ENCODE results near the gene NKAP. TPM values are rescaled to one million over a fixed set of nuclear protein-coding genes. Genes with fewer than 3 reads are reported as not detected.

Gene NKAP
- total RNA-seq, 2 experiments from 2014 or later: 10.0 to 12.2 TPM

- Mint-ChIP-seq H3K4me1 (ENCODE audit: low read depth) (peaks cover 8% of the 10 kb centered on the region), H3K9me3 (no peaks in the 10 kb centered on the region), H3K4me3 (no peak overlapping the region), H3K27me3 (no peaks in the 10 kb centered on the region), H3K36me3 (ENCODE audit: low read depth) (no peaks in the 10 kb centered on the region), H3K27ac (no peak overlapping the region)
- TF ChIP-seq CTCF (IDR thresholded peaks at IDR 0.05): no peak
- ATAC-seq: no peak
- CTCF ChIA-PET: no interaction called here
- intact Hi-C loops (cut with micrococcal nuclease): no loop called here
- POLR2A ChIA-PET: no interaction called here
- DNase-seq: no peak
These were observed 4.8 kb upstream of the NKAP start for GRCh38 chrX:119948381-119948780.

- TF ChIP-seq CTCF (IDR thresholded peaks at IDR 0.05): no peak
- DNase-seq: no peak
- ATAC-seq: no peak
- no peaks in the 10 kb centered on the region for H3K9me3 Mint-ChIP-seq
- POLR2A ChIA-PET: no interaction called here
- intact Hi-C loops (cut with micrococcal nuclease): no loop called here
- H3K4me1 Mint-ChIP-seq (ENCODE audit: low read depth): peaks cover 17% of the 10 kb centered on the region
- CTCF ChIA-PET: no interaction called here
- no peak overlapping the region for H3K4me3 Mint-ChIP-seq
- H3K36me3 Mint-ChIP-seq (ENCODE audit: low read depth): peaks cover 3% of the 10 kb centered on the region
- H3K27ac Mint-ChIP-seq: no peak overlapping the region
- no peaks in the 10 kb centered on the region for H3K27me3 Mint-ChIP-seq
These were observed 1.9 kb upstream of the NKAP start for GRCh38 chrX:119945481-119945880.

GRCh38 chrX:119942831-119943184, 743 bp downstream of the NKAP start:
- intact Hi-C loops (cut with micrococcal nuclease): no loop called here
- no peak for TF ChIP-seq CTCF (IDR thresholded peaks at IDR 0.05)
- ChIA-PET CTCF (no interaction called here), POLR2A (interaction anchor here (1.6 kb wide), 1 partner anchor 42 kb away, joined by 5 read pairs; no protein-coding TSS in a partner anchor)
- DNase-seq: no peak
- Mint-ChIP-seq H3K36me3 (ENCODE audit: low read depth) (peaks cover 3% of the 10 kb centered on the region), H3K27ac (peak overlapping the region; percentile 90), H3K4me3 (peak overlapping the region; percentile 79), H3K4me1 (ENCODE audit: low read depth) (peaks cover 16% of the 10 kb centered on the region), H3K27me3 (no peaks in the 10 kb centered on the region), H3K9me3 (no peaks in the 10 kb centered on the region)
- ATAC-seq: peak; percentile 9

GRCh38 chrX:119942173-119942819, 1.3 kb downstream of the NKAP start:
- intact Hi-C loops (cut with micrococcal nuclease): no loop called here
- Mint-ChIP-seq H3K27me3 (no peaks in the 10 kb centered on the region), H3K9me3 (no peaks in the 10 kb centered on the region), H3K27ac (peak overlapping the region; percentile 90), H3K4me1 (ENCODE audit: low read depth) (peaks cover 16% of the 10 kb centered on the region), H3K4me3 (peak overlapping the region; percentile 79), H3K36me3 (ENCODE audit: low read depth) (peaks cover 3% of the 10 kb centered on the region)
- ChIA-PET POLR2A (interaction anchor here (1.6 kb wide), 1 partner anchor 41 kb away, joined by 5 read pairs; no protein-coding TSS in a partner anchor), CTCF (no interaction called here)
- ATAC-seq (no peak), DNase-seq (no peak)
- TF ChIP-seq CTCF (IDR thresholded peaks at IDR 0.05): no peak

- peak overlapping the region; percentile 79 for H3K4me3 Mint-ChIP-seq
- peaks cover 5% of the 10 kb centered on the region for H3K36me3 Mint-ChIP-seq (ENCODE audit: low read depth)
- POLR2A ChIA-PET: no interaction called here
These were observed 2.2 kb downstream of the NKAP start for GRCh38 chrX:119941336-119941735.

More at GRCh38 chrX:119941336-119941735, 2.2 kb downstream of the NKAP start:
- H3K27ac Mint-ChIP-seq: peak overlapping the region; percentile 34
- H3K9me3 Mint-ChIP-seq: no peaks in the 10 kb centered on the region
- CTCF ChIA-PET: no interaction called here
- intact Hi-C loops (cut with micrococcal nuclease): no loop called here
- no peak for ATAC-seq
- H3K4me1 Mint-ChIP-seq (ENCODE audit: low read depth): peaks cover 16% of the 10 kb centered on the region
- TF ChIP-seq CTCF (IDR thresholded peaks at IDR 0.05): no peak
- DNase-seq: no peak
- no peaks in the 10 kb centered on the region for H3K27me3 Mint-ChIP-seq

All from activated CD8-positive, alpha-beta T cell treated with anti-CD3 and anti-CD28 coated beads for 36 hours (primary cell).